ENCODE data around the gene TMEM92. TPM values are rescaled to one million over a fixed set of nuclear protein-coding genes. Genes with fewer than 3 reads are reported as not detected.
"Not testable (repeated sequence)": the region's sequence is repeated elsewhere in the genome, so short reads cannot be mapped to it uniquely, and the experiment has no call there.

Gene TMEM92
- total and polyA plus RNA-seq, 12 donors: 0.06 to 0.13 TPM; not detected in 10

DNA sequence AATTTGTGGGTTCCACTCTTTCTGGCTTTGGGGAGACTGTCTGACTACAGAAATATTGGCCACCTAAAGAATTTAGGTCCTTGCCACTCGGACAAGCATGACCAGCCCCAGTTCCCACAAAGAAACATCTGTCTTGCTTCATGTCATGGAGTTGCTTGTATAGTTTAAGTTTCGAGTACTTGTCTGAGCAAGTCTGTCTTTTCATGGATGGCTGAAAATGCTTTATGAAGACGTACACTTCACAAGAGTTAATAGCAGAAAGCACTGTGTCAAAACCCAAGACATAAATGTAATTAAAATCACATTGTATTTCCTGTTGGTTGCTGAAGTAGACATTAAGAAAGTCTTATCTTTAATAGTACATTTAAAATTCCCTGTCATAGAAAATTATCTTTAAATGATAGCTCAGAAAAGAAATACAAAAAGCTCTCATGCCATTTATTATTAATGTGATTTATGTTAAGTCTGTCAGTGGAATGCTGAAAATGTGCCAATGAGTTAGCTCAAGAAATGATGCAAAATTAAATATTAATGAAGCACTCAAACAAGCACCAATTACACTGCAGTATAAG is 41.8 kb downstream of the TMEM92 start:
- DNase-seq: no peak
- 63 to 66% (median 64%) methylated on average over 3 of the region's 3 CpGs for WGBS, 4 donors
- H3K27me3 ChIP-seq: peaks cover 4% of the 10 kb centered on the region
- TF ChIP-seq POLR2A (IDR thresholded peaks at IDR 0.05): no peak
- no peak for TF ChIP-seq CTCF (IDR thresholded peaks at IDR 0.05)
- no peaks in the 10 kb centered on the region for H3K36me3 ChIP-seq (replicated peaks in 1 of 2)
- no peaks in the 10 kb centered on the region for H3K4me1 ChIP-seq (replicated peaks in 1 of 2)
- no peak overlapping the region for H3K27ac ChIP-seq
- H3K4me3 ChIP-seq: no peak overlapping the region
- no peaks in the 10 kb centered on the region for H3K9me3 ChIP-seq (replicated peaks in 1 of 3)
- intact Hi-C loops (cut with DNase I): no loop called here

GRCh38 chr17:50316660-50317059 is 42.4 kb downstream of the TMEM92 start:
- DNase-seq; H3K4me1 ChIP-seq (replicated peaks in 1 of 2); H3K27ac ChIP-seq; H3K36me3 ChIP-seq (replicated peaks in 1 of 2); H3K4me3 ChIP-seq; H3K9me3 ChIP-seq (replicated peaks in 1 of 3); H3K27me3 ChIP-seq; intact Hi-C loops (cut with DNase I): not testable (repeated sequence)
- 88 to 93% (median 90%) methylated on average over 2 of the region's 2 CpGs for WGBS, 4 donors

DNA sequence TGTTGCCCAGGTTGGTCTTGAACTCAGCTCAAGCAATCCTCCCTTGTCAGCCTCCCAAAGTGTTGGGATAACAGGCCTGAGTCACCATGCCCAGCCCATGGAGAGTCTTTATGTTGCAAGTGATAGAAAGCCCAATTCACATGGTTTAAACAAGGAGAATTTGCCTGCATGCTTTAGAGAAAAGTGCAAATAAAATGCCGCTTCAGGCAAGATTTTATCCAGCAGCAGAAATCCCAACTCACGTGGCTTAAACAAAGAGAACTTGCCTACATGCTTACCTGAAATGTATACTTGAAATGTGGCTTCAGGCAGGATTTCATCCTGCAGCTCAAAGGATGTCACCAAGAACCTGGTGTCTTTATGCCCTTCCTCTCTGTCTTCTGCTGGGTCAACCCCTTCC is 42.9 kb downstream of the TMEM92 start:
- H3K36me3 ChIP-seq (replicated peaks in 1 of 2): no peaks in the 10 kb centered on the region
- WGBS, 4 donors: 93 to 97% (median 94%) methylated on average over 2 of the region's 2 CpGs
- DNase-seq: no peak
- H3K27ac ChIP-seq: no peak overlapping the region
- H3K4me1 ChIP-seq (replicated peaks in 1 of 2): no peaks in the 10 kb centered on the region
- H3K4me3 ChIP-seq: no peak overlapping the region
- TF ChIP-seq CTCF (IDR thresholded peaks at IDR 0.05) (no peak), POLR2A (IDR thresholded peaks at IDR 0.05) (no peak)
- peaks cover 4% of the 10 kb centered on the region for H3K27me3 ChIP-seq
- H3K9me3 ChIP-seq (replicated peaks in 1 of 3): no peaks in the 10 kb centered on the region
- intact Hi-C loops (cut with DNase I): no loop called here

DNA sequence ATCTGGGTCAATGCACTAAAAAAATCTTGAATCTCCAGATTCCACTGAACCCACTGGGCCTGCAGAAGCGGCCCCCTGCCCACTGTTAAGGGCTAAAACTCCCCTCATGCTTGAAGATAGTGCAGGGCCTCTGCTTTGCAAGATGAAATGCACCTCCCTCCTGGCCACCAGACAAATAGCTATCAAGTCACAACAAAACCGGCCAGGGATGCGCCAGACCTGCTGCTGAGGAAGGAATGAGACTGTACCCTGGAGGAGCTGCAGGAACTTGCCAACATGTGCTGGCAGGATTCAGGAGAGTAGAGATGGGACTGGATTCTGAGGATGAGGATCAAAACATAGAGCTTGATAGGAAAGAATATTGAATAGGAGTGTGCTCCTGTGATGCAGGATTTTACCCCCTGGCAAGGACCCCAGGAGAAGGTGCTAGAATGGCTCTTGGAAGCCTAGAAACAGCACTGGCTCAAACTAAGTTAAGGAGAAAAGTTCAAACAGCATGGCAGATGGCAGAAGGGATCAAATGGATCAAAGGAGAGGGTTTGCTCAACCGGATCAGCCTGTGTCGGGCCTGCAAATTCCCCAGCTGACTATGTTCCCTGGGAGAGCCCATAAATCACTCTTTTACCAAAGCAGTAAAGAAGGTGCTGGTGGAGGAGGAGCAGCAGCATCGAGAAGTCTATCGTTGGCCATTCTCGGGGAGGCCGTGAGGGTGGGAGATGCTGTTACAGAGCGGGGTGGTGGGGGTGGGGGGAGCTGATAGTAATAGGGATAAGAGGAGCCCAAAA is 44.4 kb downstream of the TMEM92 start:
- no peaks in the 10 kb centered on the region for H3K27me3 ChIP-seq
- no peaks in the 10 kb centered on the region for H3K9me3 ChIP-seq (replicated peaks in 1 of 3)
- WGBS, 4 donors: 72 to 81% (median 75%) methylated on average over 10 of the region's 10 CpGs
- H3K27ac ChIP-seq: no peak overlapping the region
- H3K4me3 ChIP-seq: no peak overlapping the region
- no peaks in the 10 kb centered on the region for H3K36me3 ChIP-seq (replicated peaks in 1 of 2)
- no peak for DNase-seq
- intact Hi-C loops (cut with DNase I): no loop called here
- TF ChIP-seq POLR2A (IDR thresholded peaks at IDR 0.05) (no peak), CTCF (IDR thresholded peaks at IDR 0.05) (no peak)
- no peaks in the 10 kb centered on the region for H3K4me1 ChIP-seq (replicated peaks in 1 of 2)

All from adrenal gland (tissue), 12 donors.